Measurements from ENCODE around the gene GLRA2.

- TF ChIP-seq, protein P1, sequence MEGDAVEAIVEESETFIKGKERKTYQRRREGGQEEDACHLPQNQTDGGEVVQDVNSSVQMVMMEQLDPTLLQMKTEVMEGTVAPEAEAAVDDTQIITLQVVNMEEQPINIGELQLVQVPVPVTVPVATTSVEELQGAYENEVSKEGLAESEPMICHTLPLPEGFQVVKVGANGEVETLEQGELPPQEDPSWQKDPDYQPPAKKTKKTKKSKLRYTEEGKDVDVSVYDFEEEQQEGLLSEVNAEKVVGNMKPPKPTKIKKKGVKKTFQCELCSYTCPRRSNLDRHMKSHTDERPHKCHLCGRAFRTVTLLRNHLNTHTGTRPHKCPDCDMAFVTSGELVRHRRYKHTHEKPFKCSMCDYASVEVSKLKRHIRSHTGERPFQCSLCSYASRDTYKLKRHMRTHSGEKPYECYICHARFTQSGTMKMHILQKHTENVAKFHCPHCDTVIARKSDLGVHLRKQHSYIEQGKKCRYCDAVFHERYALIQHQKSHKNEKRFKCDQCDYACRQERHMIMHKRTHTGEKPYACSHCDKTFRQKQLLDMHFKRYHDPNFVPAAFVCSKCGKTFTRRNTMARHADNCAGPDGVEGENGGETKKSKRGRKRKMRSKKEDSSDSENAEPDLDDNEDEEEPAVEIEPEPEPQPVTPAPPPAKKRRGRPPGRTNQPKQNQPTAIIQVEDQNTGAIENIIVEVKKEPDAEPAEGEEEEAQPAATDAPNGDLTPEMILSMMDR (IDR thresholded peaks at IDR 0.05): no peak
- TF ChIP-seq EZH2 (IDR thresholded peaks at IDR 0.05): no peak
These were observed 78.2 kb downstream of the GLRA2 start for GRCh38 chrX:14607446-14607985.

Measured in neural progenitor cell (in vitro differentiated cells).